CD8-positive, alpha-beta memory T cell (primary cell): Measurements from ENCODE around the gene SHC2. TPM values are rescaled to one million over a fixed set of nuclear protein-coding genes. Genes with fewer than 3 reads are reported as not detected.
A peak's percentile ranks its signal among the peaks of the same experiment; 100 is the strongest.

Experiments used
- CTCF ChIA-PET: fragments of 350-600 bp; sonication (Branson Sonifier 250); formaldehyde crosslinking; loops from one replicate; lab custom pipeline; 2021; ENCODE audit warnings: antibody characterized with exemption; lab: Charles Lee
- POLR2A ChIA-PET: fragments of 350-600 bp; sonication (Branson Sonifier 250); formaldehyde crosslinking; loops from one replicate; lab custom pipeline; 2021; ENCODE audit warnings: antibody characterized with exemption; lab: Charles Lee
- DNase-seq, 5 donors: peaks; one replicate each; pipeline versions ENCODE4 v3.0.0 to v3.0.0-alpha.2; 2020 to 2022; ENCODE audit warnings: mixed read lengths in 1 of 5
- H3K27ac ChIP-seq: one replicate; pipeline ENCODE4 v1.7.0; 2013; ENCODE audit warnings: low read depth, mild to moderate bottlenecking, low read length, moderate library complexity
- H3K27me3 ChIP-seq: 2 replicates; pipeline ENCODE4 v1.7.0; 2013; ENCODE audit warnings: low read length, mild to moderate bottlenecking; ENCODE audit not compliant: insufficient read depth, poor library complexity, severe bottlenecking
- H3K36me3 ChIP-seq: 2 replicates; pipeline ENCODE4 v1.7.0; 2013; ENCODE audit warnings: mild to moderate bottlenecking, low read length, moderate library complexity; ENCODE audit not compliant: insufficient read depth
- H3K4me1 ChIP-seq: 2 replicates; pipeline ENCODE4 v1.7.0; 2013; ENCODE audit warnings: mild to moderate bottlenecking, low read length, moderate library complexity; ENCODE audit not compliant: insufficient read depth
- H3K4me3 ChIP-seq: 2 replicates; pipeline ENCODE4 v1.7.0; 2013; ENCODE audit warnings: mild to moderate bottlenecking, low read length
- H3K9me3 ChIP-seq: 2 replicates; pipeline ENCODE4 v1.7.0; 2013; ENCODE audit warnings: mild to moderate bottlenecking, low read length
- H3K27ac Mint-ChIP-seq, 8 donors: one replicate each; pipeline ENCODE4 v1.8.0; 2020 to 2021; ENCODE audit warnings: mixed read lengths in 8 of 8, mild to moderate bottlenecking in 6 of 8, inconsistent platforms in 3 of 8, moderate library complexity in 3 of 8
- H3K27me3 Mint-ChIP-seq, 2 donors: one replicate each; pipeline ENCODE4 v1.8.0; 2020 to 2021; ENCODE audit warnings: mixed read lengths in 2 of 2, mild to moderate bottlenecking in 1 of 2, moderate library complexity in 1 of 2
- H3K36me3 Mint-ChIP-seq, 3 donors: one replicate each; pipeline ENCODE4 v1.8.0; 2020 to 2021; ENCODE audit warnings: mixed read lengths in 3 of 3, inconsistent platforms in 1 of 3, mild to moderate bottlenecking in 1 of 3
- H3K4me1 Mint-ChIP-seq, 3 donors: one replicate each; pipeline ENCODE4 v1.8.0; 2020 to 2021; ENCODE audit warnings: mixed read lengths in 3 of 3, inconsistent platforms in 1 of 3, mild to moderate bottlenecking in 1 of 3
- H3K4me3 Mint-ChIP-seq, 7 donors: one replicate each; pipeline ENCODE4 v1.8.0; 2020 to 2021; ENCODE audit warnings: mixed read lengths in 7 of 7, mild to moderate bottlenecking in 6 of 7, moderate library complexity in 4 of 7, inconsistent platforms in 2 of 7
- H3K9me3 Mint-ChIP-seq, 5 donors: one replicate each; pipeline ENCODE4 v1.8.0; 2020 to 2022; ENCODE audit warnings: mixed read lengths in 5 of 5, mild to moderate bottlenecking in 3 of 5, moderate library complexity in 2 of 5, inconsistent platforms in 1 of 5
- polyA plus RNA-seq: library from polyadenylated mRNA; unstranded; fragments of 300-500 nt; fragmentation: Illumina TruSeq; gene quantifications from one replicate; pipeline ENCODE4 v1.2.3, GENCODE V29; 2021
- total RNA-seq, 2 experiments: library from RNA; stranded (reverse); gene quantifications; one replicate each; pipeline ENCODE4 v1.2.3, GENCODE V29; 2021

Gene SHC2
- total and polyA plus RNA-seq, 3 experiments from 2014 or later = 0.11 to 0.13 TPM; not detected in 1

GRCh38 chr19:371501-372168, 89.2 kb downstream of the SHC2 start:
- Histone ChIP-seq H3K9me3 (no peaks in the 10 kb centered on the region), H3K27ac (no peak overlapping the region), H3K27me3 (peaks cover 3% of the 10 kb centered on the region), H3K4me1 (no peaks in the 10 kb centered on the region), H3K36me3 (no peaks in the 10 kb centered on the region), H3K4me3 (no peak overlapping the region)
- peak overlapping the region in 1 of 8 donors; percentile 78 for H3K27ac Mint-ChIP-seq
- ChIA-PET CTCF (interaction anchor here (1.2 kb wide), 1 partner anchor 139 kb away, joined by 3 read pairs; no protein-coding TSS in a partner anchor), POLR2A (no interaction called here)
- H3K4me1 Mint-ChIP-seq = no peaks in the 10 kb centered on the region
- no peaks in the 10 kb centered on the region for H3K9me3 Mint-ChIP-seq
- peaks cover 17 to 50% of the 10 kb centered on the region in 2 donors for H3K27me3 Mint-ChIP-seq
- DNase-seq = no peak
- no peak overlapping the region for H3K4me3 Mint-ChIP-seq
- H3K36me3 Mint-ChIP-seq = no peaks in the 10 kb centered on the region

DNA sequence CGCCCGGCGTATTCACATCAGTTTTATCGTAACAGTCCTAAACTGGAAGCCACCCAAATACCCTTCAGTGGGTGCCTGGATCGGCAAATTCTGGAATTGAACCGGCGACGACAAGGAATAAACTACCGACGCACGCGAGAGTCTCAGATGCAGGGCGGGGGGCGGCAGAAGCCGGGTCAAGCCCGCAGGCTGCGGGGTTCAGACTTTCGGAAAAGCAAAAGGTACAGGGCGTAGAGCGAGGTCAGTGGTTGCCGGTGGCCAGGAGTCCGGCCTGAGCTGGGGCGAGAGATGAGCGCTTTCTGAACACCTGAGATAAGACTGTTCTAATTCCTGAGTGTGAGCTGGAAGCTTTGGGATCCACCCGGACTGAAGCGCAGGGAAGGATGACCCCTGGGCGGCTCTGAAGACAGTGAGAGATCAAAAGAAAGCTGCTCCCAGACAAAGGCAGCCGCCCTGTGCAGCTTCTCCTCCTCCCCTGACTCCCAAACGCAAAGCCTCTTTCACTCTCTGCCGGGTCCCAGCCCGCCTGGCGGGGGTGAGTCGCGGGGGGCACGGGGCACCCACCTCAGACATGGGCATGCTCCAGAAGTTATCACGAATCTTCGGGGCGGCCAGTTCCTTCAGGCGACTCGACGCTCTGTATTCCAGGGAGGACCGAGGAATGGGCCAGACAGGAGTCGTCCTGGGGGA, 90.0 kb downstream of the SHC2 start:
- peaks cover 17 to 54% of the 10 kb centered on the region in 2 donors for H3K27me3 Mint-ChIP-seq
- H3K9me3 Mint-ChIP-seq = no peaks in the 10 kb centered on the region
- no peaks in the 10 kb centered on the region for H3K4me1 Mint-ChIP-seq
- no peaks in the 10 kb centered on the region for H3K4me1 ChIP-seq
- H3K4me3 Mint-ChIP-seq = no peak overlapping the region
- H3K36me3 ChIP-seq = no peaks in the 10 kb centered on the region
- H3K9me3 ChIP-seq = no peaks in the 10 kb centered on the region
- no peaks in the 10 kb centered on the region for H3K36me3 Mint-ChIP-seq
- H3K27ac Mint-ChIP-seq = no peak overlapping the region
- H3K4me3 ChIP-seq = no peak overlapping the region
- POLR2A ChIA-PET = no interaction called here
- H3K27ac ChIP-seq = no peak overlapping the region
- CTCF ChIA-PET = interaction anchor here (1.2 kb wide), 1 partner anchor 140 kb away, joined by 3 read pairs; no protein-coding TSS in a partner anchor
- peaks cover 3% of the 10 kb centered on the region for H3K27me3 ChIP-seq
- DNase-seq = no peak

- CTCF ChIA-PET = no interaction called here
- DNase-seq = no peak
These were observed 91.0 kb downstream of the SHC2 start for GRCh38 chr19:369876-370275.

DNA sequence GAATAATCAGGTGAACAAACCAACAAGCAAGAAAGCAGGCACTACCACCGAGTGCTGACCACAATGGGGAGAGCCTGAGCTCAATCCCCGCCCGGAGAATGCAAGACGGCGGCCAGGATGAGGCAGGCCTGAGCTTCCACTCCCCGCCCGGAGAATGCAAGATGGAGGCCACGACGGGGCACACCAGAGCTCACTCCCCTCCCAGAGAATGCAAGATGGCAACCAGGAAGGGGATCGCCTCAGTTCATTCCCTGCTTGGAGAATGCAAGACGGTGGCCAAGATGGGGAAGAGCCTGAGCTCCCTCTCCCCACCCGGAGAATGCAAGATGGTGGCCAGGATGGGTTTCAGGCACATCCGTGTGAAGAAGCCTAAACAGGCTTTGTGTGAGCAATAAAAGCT, 91.6 kb downstream of the SHC2 start:
- no peaks in the 10 kb centered on the region for H3K4me1 Mint-ChIP-seq
- H3K4me3 Mint-ChIP-seq = no peak overlapping the region
- no peak overlapping the region for H3K27ac Mint-ChIP-seq
- H3K27me3 Mint-ChIP-seq = peaks cover 18 to 59% of the 10 kb centered on the region in 2 donors
- no peaks in the 10 kb centered on the region for H3K36me3 Mint-ChIP-seq
- POLR2A ChIA-PET = no interaction called here
- no peak for DNase-seq
- Histone ChIP-seq H3K4me3 (no peak overlapping the region), H3K9me3 (no peaks in the 10 kb centered on the region), H3K27me3 (peaks cover 3% of the 10 kb centered on the region), H3K36me3 (no peaks in the 10 kb centered on the region), H3K27ac (no peak overlapping the region), H3K4me1 (no peaks in the 10 kb centered on the region)
- no peaks in the 10 kb centered on the region for H3K9me3 Mint-ChIP-seq
- CTCF ChIA-PET = no interaction called here

More at GRCh38 chr19:369876-370275, 91.0 kb downstream of the SHC2 start:
- H3K36me3 Mint-ChIP-seq = no peaks in the 10 kb centered on the region
- Histone ChIP-seq H3K36me3 (no peaks in the 10 kb centered on the region), H3K4me3 (no peak overlapping the region), H3K27ac (no peak overlapping the region), H3K4me1 (no peaks in the 10 kb centered on the region), H3K9me3 (no peaks in the 10 kb centered on the region), H3K27me3 (peaks cover 3% of the 10 kb centered on the region)
- H3K27me3 Mint-ChIP-seq = peaks cover 17 to 59% of the 10 kb centered on the region in 2 donors
- H3K27ac Mint-ChIP-seq = no peak overlapping the region
- POLR2A ChIA-PET = no interaction called here
- H3K9me3 Mint-ChIP-seq = no peaks in the 10 kb centered on the region
- no peaks in the 10 kb centered on the region for H3K4me1 Mint-ChIP-seq
- H3K4me3 Mint-ChIP-seq = no peak overlapping the region

DNA sequence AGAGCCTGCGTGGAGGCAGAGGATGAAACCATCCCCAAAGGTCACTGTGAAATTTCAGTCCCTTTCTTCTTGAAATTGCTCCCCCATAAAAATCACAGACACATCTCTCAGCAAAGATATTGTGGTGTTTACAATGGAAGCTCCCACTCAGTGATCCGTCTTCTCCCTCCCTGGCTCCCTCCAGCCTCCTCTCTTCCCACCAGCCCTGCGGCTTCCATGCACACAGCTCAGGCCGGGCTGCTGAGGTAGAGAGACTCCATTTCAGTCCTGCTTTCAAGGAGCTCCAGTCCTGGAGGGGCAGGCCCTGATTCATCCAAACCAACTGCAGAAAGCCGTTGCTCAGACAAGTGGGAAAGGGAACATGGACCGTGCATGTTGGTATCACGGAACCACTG, 92.2 kb downstream of the SHC2 start:
- no peak for DNase-seq
- Mint-ChIP-seq H3K9me3 (no peaks in the 10 kb centered on the region), H3K27ac (no peak overlapping the region), H3K36me3 (no peaks in the 10 kb centered on the region), H3K4me1 (no peaks in the 10 kb centered on the region), H3K4me3 (no peak overlapping the region), H3K27me3 (peaks cover 16 to 59% of the 10 kb centered on the region in 2 donors)
- Histone ChIP-seq H3K27me3 (peaks cover 3% of the 10 kb centered on the region), H3K4me1 (no peaks in the 10 kb centered on the region), H3K9me3 (no peaks in the 10 kb centered on the region), H3K36me3 (no peaks in the 10 kb centered on the region), H3K27ac (no peak overlapping the region), H3K4me3 (no peak overlapping the region)
- ChIA-PET CTCF (no interaction called here), POLR2A (no interaction called here)

DNA sequence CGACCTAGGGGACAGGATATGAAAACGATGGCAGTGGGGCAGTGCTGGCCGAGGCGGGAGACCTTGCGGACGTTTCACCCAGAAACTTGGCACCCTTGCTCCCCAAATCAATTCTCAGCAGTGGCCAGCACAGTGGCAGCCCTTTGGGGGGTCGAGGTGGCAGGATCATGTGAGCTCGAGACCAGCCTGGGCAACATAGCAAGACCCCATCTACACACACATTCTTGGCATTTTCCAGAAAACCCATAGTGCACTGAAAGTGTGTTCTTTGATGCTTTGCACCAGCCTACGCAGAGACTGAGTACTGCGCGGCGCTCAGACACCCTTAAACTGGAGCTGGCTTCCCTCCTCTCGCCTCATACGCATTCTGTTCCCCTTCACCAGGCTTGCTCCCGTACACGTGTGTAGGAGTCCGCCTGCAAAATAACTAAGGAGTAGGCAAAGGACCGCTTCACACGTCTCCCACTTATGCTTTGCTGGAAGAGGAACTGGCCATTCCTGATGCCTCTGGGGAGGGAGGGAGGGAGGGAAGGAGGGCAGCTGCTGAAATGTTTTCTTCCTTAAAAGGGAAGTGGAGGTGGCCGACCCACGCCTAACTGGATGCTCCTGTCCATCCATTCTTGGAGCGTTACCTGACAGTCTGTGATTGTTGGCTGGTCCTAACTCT, 92.7 kb downstream of the SHC2 start:
- CTCF ChIA-PET = no interaction called here
- POLR2A ChIA-PET = no interaction called here
- H3K27me3 ChIP-seq = peaks cover 3% of the 10 kb centered on the region
- H3K27ac Mint-ChIP-seq = no peak overlapping the region
- no peaks in the 10 kb centered on the region for H3K36me3 Mint-ChIP-seq
- no peak for DNase-seq
- H3K36me3 ChIP-seq = no peaks in the 10 kb centered on the region
- no peak overlapping the region for H3K4me3 ChIP-seq
- no peaks in the 10 kb centered on the region for H3K9me3 ChIP-seq
- H3K9me3 Mint-ChIP-seq = no peaks in the 10 kb centered on the region
- no peaks in the 10 kb centered on the region for H3K4me1 ChIP-seq
- no peaks in the 10 kb centered on the region for H3K4me1 Mint-ChIP-seq
- H3K27ac ChIP-seq = no peak overlapping the region
- peaks cover 16 to 58% of the 10 kb centered on the region in 2 donors for H3K27me3 Mint-ChIP-seq
- no peak overlapping the region for H3K4me3 Mint-ChIP-seq

DNA sequence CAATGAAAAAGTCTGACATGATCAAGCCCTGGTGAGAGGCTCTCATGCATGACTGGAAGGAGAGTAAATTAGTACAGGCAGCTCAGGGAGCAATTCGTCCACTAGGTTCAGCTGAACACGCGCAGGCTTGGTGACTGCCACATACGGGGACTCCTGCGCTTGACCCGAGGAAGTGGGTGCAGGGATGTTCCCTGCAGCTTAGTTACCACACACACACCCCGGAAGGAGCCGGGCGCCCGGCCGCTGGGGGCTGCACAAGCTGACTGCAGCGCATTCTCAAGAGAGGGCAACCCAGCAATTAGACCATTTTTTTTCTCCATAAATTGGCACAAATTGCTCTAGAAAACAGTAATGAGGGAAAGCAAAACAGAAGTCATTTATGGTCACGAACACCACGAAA, 93.3 kb downstream of the SHC2 start:
- H3K27ac Mint-ChIP-seq = no peak overlapping the region
- H3K9me3 ChIP-seq = no peaks in the 10 kb centered on the region
- H3K27ac ChIP-seq = no peak overlapping the region
- CTCF ChIA-PET = no interaction called here
- H3K4me3 Mint-ChIP-seq = no peak overlapping the region
- H3K27me3 Mint-ChIP-seq = peaks cover 13 to 54% of the 10 kb centered on the region in 2 donors
- no peaks in the 10 kb centered on the region for H3K36me3 ChIP-seq
- no peak for DNase-seq
- H3K27me3 ChIP-seq = peaks cover 3% of the 10 kb centered on the region
- POLR2A ChIA-PET = no interaction called here
- no peaks in the 10 kb centered on the region for H3K4me1 Mint-ChIP-seq
- H3K9me3 Mint-ChIP-seq = no peaks in the 10 kb centered on the region
- no peaks in the 10 kb centered on the region for H3K36me3 Mint-ChIP-seq
- H3K4me1 ChIP-seq = no peaks in the 10 kb centered on the region
- no peak overlapping the region for H3K4me3 ChIP-seq

- Histone ChIP-seq H3K9me3 (no peaks in the 10 kb centered on the region), H3K4me1 (no peaks in the 10 kb centered on the region), H3K4me3 (no peak overlapping the region), H3K27me3 (peaks cover 3% of the 10 kb centered on the region), H3K27ac (no peak overlapping the region), H3K36me3 (no peaks in the 10 kb centered on the region)
- no peak for DNase-seq
- Mint-ChIP-seq H3K4me3 (no peak overlapping the region), H3K4me1 (no peaks in the 10 kb centered on the region), H3K27me3 (peaks cover 13 to 48% of the 10 kb centered on the region in 2 donors), H3K36me3 (no peaks in the 10 kb centered on the region), H3K9me3 (no peaks in the 10 kb centered on the region), H3K27ac (no peak overlapping the region)
- POLR2A ChIA-PET = no interaction called here
- CTCF ChIA-PET = no interaction called here
These were observed 93.9 kb downstream of the SHC2 start for GRCh38 chr19:366951-367350.
